Esophagus squamous epithelium (tissue), 5 donors: Measurements from ENCODE around the gene ZNHIT2. TPM values are rescaled to one million over a fixed set of nuclear protein-coding genes. Genes with fewer than 3 reads are reported as not detected.

Experiments used
- DNase-seq: peaks from one replicate; lab custom pipeline; 2025; lab: John Stamatoyannopoulos, UW
- H3K27ac ChIP-seq, 4 donors: fragments of 200-600 bp; sonication (generic); one replicate each; pipeline ENCODE4 v1.5.1; 2016 to 2019; ENCODE audit warnings: mild to moderate bottlenecking in 1 of 4
- H3K27me3 ChIP-seq, 4 donors: fragments of 200-600 bp; sonication (generic); 1 replicate in 3 of 4; 2 replicates in 1 of 4; pipeline versions ENCODE4 v1.5.1 to v1.6.0; 2017 to 2021; ENCODE audit warnings: antibody characterized with exemption in 1 of 4
- H3K36me3 ChIP-seq, 3 donors: fragments of 200-600 bp; sonication (generic); one replicate each; pipeline ENCODE4 v1.5.1; 2016 to 2019
- H3K4me1 ChIP-seq, 3 donors: fragments of 200-600 bp; sonication (generic); one replicate each; pipeline ENCODE4 v1.5.1; 2017 to 2019
- H3K4me3 ChIP-seq, 4 donors: fragments of 200-600 bp; sonication (generic); 1 replicate in 3 of 4; 2 replicates in 1 of 4; pipeline ENCODE4 v1.5.1; 2016 to 2019; ENCODE audit warnings: mild to moderate bottlenecking in 2 of 4, moderate library complexity in 1 of 4
- H3K9me3 ChIP-seq, 3 donors: fragments of 200-600 bp; sonication (generic); one replicate each; pipeline ENCODE4 v1.5.1; 2016 to 2019
- POLR2A ChIP-seq, 4 donors: fragments of 450-650 bp; IDR thresholded peaks; one replicate each; pipeline ENCODE4 v1.6.1; 2017; ENCODE audit warnings: antibody characterized with exemption in 4 of 4, mild to moderate bottlenecking in 4 of 4, moderate library complexity in 3 of 4
- WGBS, 2 donors: methylation state at CpG; one replicate each; pipeline ENCODE4 v1.1.5; 2018; 5-methylcytosine and 5-hydroxymethylcytosine counted together
- intact Hi-C: fragments of 100-400 bp; cut with DNase I; formaldehyde crosslinking; loops from one replicate; pipeline ENCODE4 v1.15.0; 2022
- total RNA-seq, 4 donors: library from RNA; depleted of rRNA; stranded (reverse); fragments of >200 nt; gene quantifications; one replicate each; pipeline ENCODE4 v1.1.0, GENCODE V29; 2016
- TF ChIP-seq, protein P1 (sequence below), 6 experiments: fragments of 450-650 bp in 4 of 6; fragments of 200-600 bp in 2 of 6; sonication (generic) in 2 of 6; IDR thresholded peaks; one replicate each; pipeline ENCODE4 v1.5.1; 2016 to 2019; ENCODE audit warnings: antibody characterized with exemption in 6 of 6, mild to moderate bottlenecking in 4 of 6, moderate library complexity in 4 of 6
- donor health status: DM: yes; HTN: yes; CAD: no.

Gene ZNHIT2
- total RNA-seq, 4 donors from 2014 or later, result 12.4 to 17.0 (median 16.5) TPM

DNA sequence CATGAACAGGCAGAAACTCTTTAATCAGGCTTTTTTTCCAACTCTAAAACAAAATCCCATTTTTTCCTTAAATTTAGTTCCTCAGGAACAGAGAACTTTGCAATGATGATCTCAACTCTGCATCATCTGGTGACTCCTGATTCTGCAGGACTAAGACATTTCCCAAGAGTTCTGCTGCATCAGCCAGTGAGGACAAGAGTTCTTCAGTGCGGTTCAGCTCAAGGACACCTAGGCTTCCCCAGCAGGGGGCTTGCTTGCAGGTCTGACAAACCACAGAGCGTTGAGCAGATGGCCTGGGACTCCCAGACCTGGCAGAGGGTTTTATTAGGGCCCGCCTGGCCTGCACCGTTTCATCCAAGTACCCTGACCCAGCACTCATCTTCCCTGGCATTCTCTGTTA, 40.0 kb downstream of the ZNHIT2 start:
- no peak for TF ChIP-seq POLR2A (IDR thresholded peaks at IDR 0.05)
- TF ChIP-seq, protein P1, sequence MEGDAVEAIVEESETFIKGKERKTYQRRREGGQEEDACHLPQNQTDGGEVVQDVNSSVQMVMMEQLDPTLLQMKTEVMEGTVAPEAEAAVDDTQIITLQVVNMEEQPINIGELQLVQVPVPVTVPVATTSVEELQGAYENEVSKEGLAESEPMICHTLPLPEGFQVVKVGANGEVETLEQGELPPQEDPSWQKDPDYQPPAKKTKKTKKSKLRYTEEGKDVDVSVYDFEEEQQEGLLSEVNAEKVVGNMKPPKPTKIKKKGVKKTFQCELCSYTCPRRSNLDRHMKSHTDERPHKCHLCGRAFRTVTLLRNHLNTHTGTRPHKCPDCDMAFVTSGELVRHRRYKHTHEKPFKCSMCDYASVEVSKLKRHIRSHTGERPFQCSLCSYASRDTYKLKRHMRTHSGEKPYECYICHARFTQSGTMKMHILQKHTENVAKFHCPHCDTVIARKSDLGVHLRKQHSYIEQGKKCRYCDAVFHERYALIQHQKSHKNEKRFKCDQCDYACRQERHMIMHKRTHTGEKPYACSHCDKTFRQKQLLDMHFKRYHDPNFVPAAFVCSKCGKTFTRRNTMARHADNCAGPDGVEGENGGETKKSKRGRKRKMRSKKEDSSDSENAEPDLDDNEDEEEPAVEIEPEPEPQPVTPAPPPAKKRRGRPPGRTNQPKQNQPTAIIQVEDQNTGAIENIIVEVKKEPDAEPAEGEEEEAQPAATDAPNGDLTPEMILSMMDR (IDR thresholded peaks at IDR 0.05), result no peak
- intact Hi-C loops, result no loop called here
- DNase-seq, result no peak
- H3K9me3 ChIP-seq, result no peaks in the 10 kb centered on the region
- H3K27ac ChIP-seq, result no peak overlapping the region
- peaks cover 0 to under 1% (median 0%) of the 10 kb centered on the region in 3 donors for H3K4me1 ChIP-seq
- H3K4me3 ChIP-seq, result no peak overlapping the region
- no peaks in the 10 kb centered on the region for H3K27me3 ChIP-seq
- 79 to 83% methylated on average over 1 to 4 of the region's 4 CpGs for WGBS, 2 donors
- no peaks in the 10 kb centered on the region for H3K36me3 ChIP-seq

DNA sequence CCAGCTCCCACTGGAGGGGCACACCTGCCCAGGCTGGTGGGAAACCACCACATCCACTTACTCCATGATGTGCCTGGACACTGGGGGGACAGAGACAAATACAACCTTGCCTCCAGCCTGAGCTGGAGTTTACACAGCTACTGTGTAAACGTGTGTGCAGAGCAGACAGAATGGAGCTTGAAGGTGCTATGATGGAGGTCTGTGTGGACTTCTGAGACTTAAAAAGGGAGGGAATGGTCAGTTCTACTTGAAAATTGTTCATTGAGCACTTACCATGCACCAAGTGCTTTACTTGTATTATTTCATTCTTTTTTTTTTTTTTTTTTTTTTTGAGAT, 44.9 kb downstream of the ZNHIT2 start:
- 22 to 64% methylated on average over 1 of the region's 1 CpG for WGBS, 2 donors
- intact Hi-C loops, result no loop called here
- H3K4me1 ChIP-seq, result no peaks in the 10 kb centered on the region
- TF ChIP-seq POLR2A (IDR thresholded peaks at IDR 0.05), result no peak
- TF ChIP-seq, protein P1 (IDR thresholded peaks at IDR 0.05), result no peak
- no peaks in the 10 kb centered on the region for H3K36me3 ChIP-seq
- H3K9me3 ChIP-seq, result no peaks in the 10 kb centered on the region
- no peaks in the 10 kb centered on the region for H3K27me3 ChIP-seq
- no peak for DNase-seq
- H3K4me3 ChIP-seq, result no peak overlapping the region
- no peak overlapping the region for H3K27ac ChIP-seq

DNA sequence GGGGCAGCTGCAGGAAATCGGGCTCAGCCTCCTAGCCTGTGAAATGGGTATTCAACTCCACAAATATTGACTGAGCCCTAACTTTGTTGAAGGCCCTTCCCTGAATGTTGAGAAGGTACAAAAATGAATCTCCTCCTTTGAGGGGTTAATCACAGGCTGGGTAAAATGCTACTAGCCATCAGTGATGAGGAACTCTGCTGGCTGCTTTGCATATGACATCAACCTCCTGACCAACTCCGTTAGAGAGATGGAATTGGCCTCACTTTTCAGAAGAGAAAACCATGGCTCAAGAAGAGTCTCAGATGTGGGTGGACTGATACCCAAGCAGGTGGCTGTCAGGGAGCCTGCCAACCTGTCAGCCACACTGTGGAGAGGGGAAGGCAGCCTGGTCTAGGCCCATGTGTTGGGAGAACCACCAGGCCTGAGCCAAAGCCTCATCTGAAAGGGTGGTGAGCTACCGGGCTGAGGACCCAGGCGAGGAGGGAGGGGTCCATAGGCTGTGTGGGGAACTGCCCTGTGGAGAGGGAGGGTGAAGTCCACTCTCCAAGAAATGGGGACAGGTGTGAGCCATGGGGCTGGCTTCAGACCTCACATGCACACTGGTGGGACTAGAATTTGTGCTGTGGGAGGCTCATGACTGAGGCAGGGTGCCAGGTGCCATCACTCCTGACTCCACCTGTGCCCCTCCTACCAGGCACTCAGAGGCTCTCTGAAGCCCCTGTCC, 45.4 kb downstream of the ZNHIT2 start:
- no peak for TF ChIP-seq POLR2A (IDR thresholded peaks at IDR 0.05)
- TF ChIP-seq, protein P1 (IDR thresholded peaks at IDR 0.05), result no peak
- intact Hi-C loops, result no loop called here
- no peak for DNase-seq
- no peak overlapping the region for H3K27ac ChIP-seq
- H3K4me3 ChIP-seq, result no peak overlapping the region
- no peaks in the 10 kb centered on the region for H3K36me3 ChIP-seq
- WGBS, 2 donors, result 53 to 74% methylated on average over 4 of the region's 4 CpGs
- no peaks in the 10 kb centered on the region for H3K9me3 ChIP-seq
- no peaks in the 10 kb centered on the region for H3K4me1 ChIP-seq
- no peaks in the 10 kb centered on the region for H3K27me3 ChIP-seq

DNA sequence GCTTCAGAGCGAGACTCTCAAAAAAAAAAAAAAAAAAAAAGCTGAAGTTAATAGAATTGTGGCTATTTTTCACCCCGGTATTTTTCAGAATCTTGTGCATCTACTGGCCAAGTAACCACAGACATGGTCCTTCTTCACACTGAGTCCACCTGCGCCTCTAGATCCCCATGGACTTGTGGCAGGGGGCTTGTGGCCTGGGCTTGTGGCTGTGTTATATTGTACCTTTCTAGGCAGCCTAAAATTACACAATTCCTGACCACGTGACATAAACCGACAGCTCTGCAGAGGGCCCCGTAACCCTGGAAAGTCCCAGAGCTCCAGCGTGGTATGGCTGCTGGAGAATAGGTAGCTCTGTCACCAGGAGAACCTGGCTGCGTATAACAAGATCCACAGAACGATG, 48.3 kb downstream of the ZNHIT2 start:
- intact Hi-C loops, result no loop called here
- TF ChIP-seq, protein P1 (IDR thresholded peaks at IDR 0.05), result no peak
- no peak for TF ChIP-seq POLR2A (IDR thresholded peaks at IDR 0.05)
- DNase-seq, result no peak
- no peaks in the 10 kb centered on the region for H3K36me3 ChIP-seq
- no peak overlapping the region for H3K27ac ChIP-seq
- H3K4me3 ChIP-seq, result no peak overlapping the region
- WGBS, 2 donors, result 33 to 59% methylated on average over 5 to 9 of the region's 9 CpGs
- no peaks in the 10 kb centered on the region for H3K9me3 ChIP-seq
- H3K4me1 ChIP-seq, result no peaks in the 10 kb centered on the region
- no peaks in the 10 kb centered on the region for H3K27me3 ChIP-seq

DNA sequence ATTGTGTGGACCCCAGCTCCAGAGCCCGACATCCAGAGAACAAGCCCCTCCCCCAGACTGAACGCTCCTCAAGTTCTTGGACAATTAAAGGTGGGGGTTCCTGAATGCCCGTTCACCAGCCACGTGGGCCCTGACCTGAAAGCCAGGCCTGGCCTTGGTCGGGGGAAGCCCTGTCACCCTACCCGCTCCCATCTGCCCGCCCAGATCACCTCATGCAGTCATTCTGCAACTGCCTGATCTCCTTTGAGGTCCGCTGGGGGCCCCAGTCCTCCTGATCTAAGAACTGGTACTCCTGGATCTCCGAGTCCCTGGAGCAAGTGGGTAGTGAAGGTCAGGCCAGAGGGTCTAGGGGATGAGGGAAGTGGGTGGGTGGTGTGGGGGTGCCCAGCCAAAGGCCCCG, 50.1 kb downstream of the ZNHIT2 start:
- Histone ChIP-seq H3K36me3 (no peaks in the 10 kb centered on the region), H3K4me1 (no peaks in the 10 kb centered on the region), H3K27ac (no peak overlapping the region), H3K27me3 (no peaks in the 10 kb centered on the region), H3K9me3 (no peaks in the 10 kb centered on the region), H3K4me3 (no peak overlapping the region)
- WGBS, 2 donors, result 89 to 100% methylated on average over 1 to 3 of the region's 10 CpGs
- no peak for TF ChIP-seq POLR2A (IDR thresholded peaks at IDR 0.05)
- TF ChIP-seq, protein P1 (IDR thresholded peaks at IDR 0.05), result no peak
- DNase-seq, result no peak
- intact Hi-C loops, result no loop called here
